ENCODE measurements around the gene ACKR2.

GRCh38 chr3:42772670-42773408 is 36.4 kb upstream of the ACKR2 start, which contains the start of gene CCDC13:
- TF ChIP-seq CTCF (IDR thresholded peaks at IDR 0.05) = no peak
- TF ChIP-seq POLR2AphosphoS5 (IDR thresholded peaks at IDR 0.05) = peak; percentile 53 to 66 (median 65)
- TF ChIP-seq POLR2A (IDR thresholded peaks at IDR 0.05) = no peak
